Hepatocyte (in vitro differentiated cells): ENCODE data around the gene GNB1L.

ENCODE experiments used
- CTCF ChIP-seq: fragments of 200-600 bp; sonication (generic); IDR thresholded peaks from 2 replicates; pipeline ENCODE4 v1.5.1; 2016; ENCODE audit warnings: antibody characterized with exemption, mild to moderate bottlenecking; ENCODE audit not compliant: poor library complexity
- EZH2 ChIP-seq: fragments of 200-600 bp; sonication (generic); IDR thresholded peaks from 2 replicates; pipeline ENCODE4 v1.6.1; 2016; ENCODE audit warnings: antibody characterized with exemption, mild to moderate bottlenecking, borderline replicate concordance

- TF ChIP-seq CTCF (no peak), EZH2 (no peak)
Measured at GRCh38 chr22:19831016-19831415, 23.7 kb downstream of the GNB1L start.
